Activated T-cell treated with anti-CD3 and anti-CD28 coated beads, Interleukin-2, amount 50 U/mL, for 48 hours (primary cell): Measurements from ENCODE around the gene FBXL15.
"Not testable (repeated sequence)": the region's sequence is repeated elsewhere in the genome, so short reads cannot be mapped to it uniquely, and the experiment has no call there.

Source experiments
- DNase-seq, 2 experiments: peaks; one replicate each; pipeline ENCODE4 v3.0.0-alpha.2; 2020

Gene FBXL15

DNA sequence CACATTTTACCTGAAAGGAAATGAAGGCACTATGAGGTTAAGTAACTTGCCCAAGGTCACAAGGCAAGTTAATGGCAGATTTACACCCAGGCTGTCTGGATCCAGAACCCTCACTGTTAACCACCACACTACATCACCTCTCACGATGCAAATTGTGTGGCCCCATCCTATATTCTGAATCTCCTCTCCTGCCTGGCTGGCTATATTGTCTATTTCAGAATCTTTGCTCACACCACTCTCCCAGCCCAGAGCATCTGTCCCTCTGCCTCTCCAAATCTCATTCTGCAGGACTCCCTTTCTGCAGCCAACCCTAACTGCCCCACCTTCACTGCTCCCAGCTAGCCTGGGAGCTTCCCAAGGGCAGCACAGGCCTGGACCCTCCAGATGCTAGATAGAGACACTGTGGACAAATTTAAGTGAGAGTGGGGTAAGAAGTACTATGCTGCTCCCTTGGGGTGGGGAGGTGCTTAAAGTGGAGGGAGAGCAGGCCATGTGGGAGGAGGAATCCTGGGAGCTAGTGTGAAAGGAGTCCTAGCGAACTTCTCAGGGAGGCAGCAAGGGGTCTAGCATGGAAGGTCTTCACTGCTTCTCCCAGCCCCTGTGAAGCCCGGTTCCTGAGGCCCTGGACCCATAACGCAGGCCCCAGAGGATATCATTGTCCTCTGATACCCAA lies 11.0 kb downstream of the FBXL15 start:
- no peak for DNase-seq

DNA sequence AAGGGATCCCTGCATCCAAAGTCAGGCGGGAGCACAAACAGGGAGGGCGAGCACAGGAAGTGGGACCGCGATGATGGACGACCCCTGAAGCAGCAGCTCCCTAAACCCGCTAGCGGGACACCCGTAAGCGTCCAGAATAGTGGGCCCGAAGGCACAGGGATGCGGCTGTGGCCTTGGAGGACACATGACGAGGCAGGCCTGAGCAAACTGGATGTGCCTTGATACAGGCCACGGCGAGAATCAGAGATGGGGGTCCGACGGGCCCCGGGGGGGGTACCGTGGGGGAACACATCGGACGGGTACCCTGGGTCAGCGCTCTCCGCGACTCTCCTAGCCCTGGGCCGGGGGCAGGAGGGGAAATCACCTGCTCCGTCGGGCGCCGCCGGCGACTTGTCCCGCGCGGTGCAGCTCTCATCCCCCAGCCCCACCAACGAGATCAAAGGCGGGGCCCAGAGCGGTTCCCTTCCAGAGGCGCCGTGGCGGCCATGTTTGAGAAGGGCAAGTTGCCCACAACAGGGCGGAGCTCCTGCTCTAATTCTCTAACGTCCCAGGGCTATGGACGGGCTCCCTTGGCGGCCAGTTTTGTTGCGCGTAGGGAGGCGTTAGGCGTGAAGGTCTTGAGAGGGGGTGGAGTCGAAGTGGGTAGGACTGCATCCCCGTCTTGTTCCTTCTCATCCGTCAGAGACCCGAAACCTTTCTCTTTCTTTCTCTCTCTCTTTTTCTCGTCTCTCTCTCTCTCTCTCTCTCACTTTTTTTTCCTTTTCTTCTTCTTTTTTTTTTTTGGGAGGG lies 11.7 kb downstream of the FBXL15 start, which contains the start of gene CUEDC2:
CUEDC2 (minus strand) TSS at position 413 of the 789 bp plus-strand sequence. CDS start 7,386 bp downstream, outside the sequence.
- DNase-seq: peak; percentile 100

DNA sequence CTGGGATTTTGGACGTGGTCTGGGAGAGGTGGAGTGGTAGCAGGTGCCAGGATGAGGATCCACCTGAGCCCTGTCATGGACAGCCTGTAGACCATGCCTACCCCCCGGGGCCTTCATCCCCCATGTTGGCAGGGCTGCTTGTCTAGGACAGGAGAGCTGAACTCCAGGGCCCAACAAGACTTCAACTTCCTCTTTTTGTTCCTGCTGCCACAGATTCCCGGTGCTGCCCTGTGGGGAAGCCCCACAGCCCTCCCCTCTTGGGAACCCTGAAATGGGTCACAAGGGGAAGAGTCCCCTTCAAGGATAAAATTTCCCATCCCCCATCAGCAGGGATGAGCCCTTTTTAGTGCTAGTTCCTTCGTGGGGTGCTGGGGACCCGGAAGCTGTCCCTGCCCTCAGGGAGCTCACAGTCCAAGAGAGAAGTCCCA lies 13.0 kb downstream of the FBXL15 start:
- DNase-seq: peak in 1 of 2 experiments; percentile 48

DNA sequence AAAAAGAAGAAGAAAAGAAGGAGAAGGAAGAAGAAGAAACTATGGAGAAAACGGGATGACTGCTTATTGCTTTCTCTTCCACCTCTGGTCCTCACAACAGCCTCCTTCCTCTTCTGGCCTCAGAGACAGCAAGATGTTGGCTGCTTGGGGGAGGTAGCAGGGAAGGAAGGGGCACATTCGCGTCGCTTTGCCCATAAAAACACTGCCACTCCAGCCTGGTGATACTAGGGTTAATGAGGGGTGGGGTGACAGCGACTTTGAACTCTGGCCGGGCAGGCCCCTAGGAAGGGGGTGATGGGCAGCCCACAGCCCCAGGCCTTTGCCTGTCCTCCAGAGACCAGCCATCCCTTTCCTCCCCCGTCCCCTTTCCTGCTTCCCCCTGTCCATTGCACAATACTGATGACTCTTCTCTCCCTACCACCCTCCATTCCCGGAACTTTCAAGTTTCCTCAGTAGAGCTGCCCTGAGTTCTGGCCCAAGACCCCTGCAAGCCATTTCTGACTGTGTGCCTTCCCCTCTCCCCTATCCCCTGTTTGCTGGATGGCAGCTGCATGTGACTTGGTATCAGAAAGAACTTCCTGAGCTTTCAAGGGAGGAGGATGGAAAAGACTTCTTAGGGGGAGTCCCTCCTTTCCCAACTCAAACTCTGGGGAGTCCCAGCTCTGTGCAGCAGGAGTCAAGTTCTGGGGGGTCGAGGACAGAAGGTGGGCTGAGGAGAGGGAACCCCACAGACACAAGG lies 13.9 kb downstream of the FBXL15 start:
- DNase-seq: peak in 1 of 2 experiments; percentile 33

DNA sequence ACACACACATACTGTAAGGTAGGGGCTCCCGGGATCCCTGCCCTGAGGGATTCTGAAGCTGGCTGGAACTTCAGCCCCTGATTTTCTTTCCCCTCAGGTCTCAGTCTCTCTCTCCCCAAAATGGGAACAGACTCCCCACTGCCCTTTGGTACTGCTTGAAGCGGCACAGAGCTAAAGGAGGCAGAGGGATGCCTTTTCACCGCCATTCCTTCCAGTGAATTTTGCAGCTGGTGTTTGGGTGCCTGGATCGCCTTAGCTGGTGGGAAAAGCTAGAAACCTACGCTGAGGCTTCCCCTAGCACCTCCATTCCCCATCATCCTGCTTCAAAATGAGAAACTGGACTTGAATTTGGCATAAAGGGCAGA lies 14.5 kb downstream of the FBXL15 start:
- peak in 1 of 2 experiments; percentile 43 for DNase-seq

DNA sequence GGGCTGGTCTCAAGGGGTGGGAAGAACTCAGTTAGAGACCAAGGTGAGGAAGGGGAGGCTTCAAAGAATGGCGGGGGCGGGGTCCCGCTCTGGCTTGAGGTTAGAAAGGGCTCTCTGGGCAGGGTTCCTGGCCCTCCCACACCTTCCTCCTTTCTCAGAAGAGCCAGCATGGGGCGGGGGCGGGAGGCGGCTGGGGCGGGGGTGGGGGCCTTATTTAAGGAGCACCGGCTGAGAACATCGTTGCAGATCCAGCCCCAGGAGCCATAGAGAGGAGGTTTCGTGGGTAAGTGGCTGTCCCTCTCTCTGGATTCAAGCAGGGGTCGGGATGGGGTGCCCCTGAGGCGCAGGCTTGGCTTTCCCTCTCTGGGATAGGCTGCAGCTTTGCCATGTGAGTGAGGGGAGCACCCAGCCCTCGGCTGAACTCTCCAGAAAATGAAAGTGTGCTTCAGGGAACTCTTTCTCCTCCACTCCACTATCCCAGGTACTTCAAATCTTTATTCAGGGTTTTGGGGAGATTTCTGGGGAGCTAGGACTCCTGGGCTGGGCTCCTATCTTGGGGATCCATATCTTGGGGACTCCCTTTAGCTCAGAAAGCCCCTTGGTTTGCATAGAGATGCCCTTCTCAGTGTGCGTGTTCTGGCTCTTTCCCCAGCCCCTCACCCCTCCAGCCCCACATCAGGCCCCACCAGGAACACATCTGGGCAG lies 15.0 kb downstream of the FBXL15 start:
- peak; percentile 70 to 73 for DNase-seq

DNA sequence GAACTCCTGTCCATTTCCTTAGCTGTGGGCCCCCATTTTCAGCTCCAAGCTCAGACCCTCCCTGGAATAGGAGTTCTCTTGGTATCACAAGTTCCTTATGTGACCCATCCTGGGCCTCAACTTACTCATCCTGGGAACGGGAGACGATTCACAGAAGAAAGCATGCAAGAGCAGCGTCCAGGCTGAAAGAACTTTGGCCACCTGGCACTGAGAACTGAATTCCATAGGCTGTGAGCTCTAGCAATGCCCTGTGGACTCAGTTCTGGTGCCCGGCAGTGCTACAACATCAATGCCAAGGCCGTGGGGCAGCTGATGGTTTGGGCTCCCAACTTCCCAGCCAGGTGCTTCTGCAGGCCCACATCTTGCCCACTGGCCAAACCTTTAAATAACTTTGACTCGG lies 15.7 kb downstream of the FBXL15 start:
- DNase-seq: no peak

DNA sequence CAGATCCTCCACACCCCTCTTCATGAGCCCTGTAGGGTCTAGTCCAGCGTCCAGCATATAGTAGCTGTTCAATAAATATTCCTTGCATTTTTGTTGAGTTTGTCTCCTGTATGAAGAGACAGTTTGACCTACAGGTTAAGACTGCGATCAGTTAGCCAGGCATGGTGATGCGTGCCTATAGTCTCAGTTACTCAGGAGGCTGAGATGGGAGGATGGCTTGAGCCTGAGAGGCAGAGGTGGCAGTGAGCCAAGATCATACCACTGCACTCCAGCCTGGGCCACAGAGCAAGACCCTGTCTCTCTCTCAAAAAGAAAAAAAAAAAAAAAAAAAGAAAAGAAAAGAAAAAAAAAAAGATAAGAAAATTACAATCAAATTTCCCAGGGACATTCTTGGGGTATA lies 16.9 kb downstream of the FBXL15 start:
- no peak for DNase-seq

DNA sequence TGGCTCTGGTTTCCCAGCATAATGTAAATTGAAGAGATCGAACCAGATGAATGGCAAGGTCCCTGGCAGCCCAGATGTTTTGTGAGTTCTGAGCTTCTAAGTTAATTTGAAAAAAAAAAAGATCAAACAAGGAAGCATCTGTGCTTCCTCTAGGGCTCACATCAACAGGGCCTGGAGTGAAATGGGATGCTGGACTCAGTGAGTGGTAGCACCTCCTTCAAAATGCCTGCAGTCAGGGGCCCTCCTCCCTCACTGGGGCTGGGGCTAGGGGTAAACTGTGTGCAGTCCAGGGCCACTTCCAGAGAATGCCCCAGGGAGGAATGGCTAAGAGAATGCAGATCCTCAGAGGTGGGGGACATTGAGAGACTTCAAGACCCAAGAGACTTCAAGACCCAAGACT lies 17.7 kb downstream of the FBXL15 start:
- no peak for DNase-seq

DNA sequence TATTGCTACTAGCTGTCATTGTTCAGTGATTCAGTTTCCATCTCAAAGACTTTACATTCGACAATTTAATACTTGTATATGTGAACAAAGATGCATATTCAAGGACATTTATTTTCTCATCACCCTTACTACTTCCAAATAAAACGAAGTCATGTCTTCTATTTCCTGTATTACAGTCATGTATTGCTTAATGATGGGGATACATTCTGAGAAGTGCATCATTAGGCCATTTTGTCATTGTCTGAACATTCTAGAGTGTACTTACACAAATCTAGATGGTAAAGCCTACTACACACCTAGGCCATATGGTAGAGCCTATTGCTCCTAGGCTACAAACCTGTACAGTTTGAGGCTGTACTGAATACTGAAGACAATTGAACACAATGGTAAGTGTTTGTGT lies 24.2 kb downstream of the FBXL15 start:
- DNase-seq: no peak

DNA sequence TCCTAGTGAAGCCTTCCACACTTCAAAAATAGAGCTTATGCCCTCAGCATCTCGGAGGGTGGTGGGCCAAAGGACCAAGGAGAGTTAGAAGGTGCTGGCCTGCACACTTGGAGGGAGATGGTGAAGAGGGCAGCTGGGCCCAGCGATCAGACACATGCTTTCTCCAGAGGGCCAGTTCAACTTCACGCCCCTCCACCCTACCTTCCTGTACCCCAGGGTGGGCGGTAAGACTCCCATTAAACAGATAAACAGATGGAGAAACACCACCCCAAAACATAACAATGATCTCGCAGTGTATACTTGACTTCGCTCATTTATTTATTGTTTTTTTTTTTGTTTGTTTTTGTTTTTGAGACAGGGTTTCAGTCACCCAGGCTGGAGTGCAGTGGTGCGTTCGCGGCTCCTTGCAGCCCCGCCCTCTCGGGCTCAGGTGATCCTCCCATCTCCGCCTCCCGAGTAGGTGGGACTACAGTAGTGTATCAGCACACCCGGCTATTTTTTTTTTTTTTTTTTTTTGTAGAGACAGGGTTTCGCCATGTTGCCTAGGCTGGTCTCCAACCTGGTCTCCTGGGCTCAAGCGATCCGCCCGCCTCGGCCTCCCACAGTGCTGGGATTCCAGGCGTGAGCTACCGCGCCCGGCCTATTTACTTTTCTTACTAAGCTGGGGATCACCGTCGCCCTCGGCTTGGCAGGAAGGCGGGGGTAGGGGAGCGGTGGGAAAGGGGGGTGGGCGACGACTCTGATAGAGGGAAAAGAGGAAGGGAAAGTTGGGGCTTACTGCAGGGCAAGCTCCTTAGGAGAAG lies 28.9 kb downstream of the FBXL15 start:
- DNase-seq: peak; percentile 87 to 90

DNA sequence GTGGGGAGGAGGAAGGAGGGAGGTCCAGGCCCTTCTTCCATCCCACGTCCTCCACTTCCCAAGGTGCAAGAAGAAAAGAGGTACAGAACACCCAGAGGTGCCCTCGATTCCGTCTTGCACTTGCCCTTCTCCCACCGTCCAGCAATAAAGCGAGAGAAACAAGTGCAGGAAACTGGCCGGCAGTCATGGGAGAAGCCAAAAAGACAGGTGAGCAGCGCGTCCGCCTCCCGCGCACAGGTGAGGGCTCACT lies 29.4 kb downstream of the FBXL15 start:
- no peak for DNase-seq

DNA sequence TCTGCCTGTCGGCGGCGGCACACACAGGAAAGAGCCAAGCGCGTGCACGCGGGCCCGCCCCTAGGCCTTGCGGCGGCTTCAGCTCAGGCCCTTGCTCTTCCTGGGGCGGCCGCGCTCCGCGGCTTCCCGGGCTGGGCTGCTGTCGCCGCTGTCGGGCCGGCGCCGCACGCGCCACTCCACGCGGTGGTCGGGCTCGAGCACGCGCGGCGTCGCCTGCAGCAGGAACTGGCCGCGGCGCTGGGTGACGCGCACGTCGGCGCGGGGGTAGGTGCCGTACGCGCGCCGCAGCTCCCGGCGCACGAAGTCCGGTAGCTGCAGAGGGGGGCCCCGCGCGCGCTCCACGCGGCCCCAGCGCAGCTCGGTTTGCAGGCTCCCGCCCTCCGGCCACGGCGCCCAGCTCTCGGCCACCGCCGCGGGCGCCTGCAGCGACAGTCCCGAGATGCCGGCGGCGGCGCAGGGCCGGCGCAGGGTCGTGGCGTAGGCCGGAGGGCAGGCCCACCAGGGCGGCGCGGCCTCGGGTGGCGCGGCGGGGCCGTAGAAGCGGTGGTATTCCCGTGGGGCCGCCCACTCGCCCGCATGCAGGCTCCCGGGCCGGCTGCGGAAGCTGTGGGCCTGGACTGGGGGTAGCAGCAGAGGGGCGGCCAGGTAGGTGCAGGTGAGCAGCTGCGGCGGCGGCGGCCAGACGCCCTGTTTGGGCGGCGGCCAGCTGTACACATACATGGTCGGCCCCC lies 29.9 kb downstream of the FBXL15 start:
- DNase-seq: peak; percentile 85 to 90

DNA sequence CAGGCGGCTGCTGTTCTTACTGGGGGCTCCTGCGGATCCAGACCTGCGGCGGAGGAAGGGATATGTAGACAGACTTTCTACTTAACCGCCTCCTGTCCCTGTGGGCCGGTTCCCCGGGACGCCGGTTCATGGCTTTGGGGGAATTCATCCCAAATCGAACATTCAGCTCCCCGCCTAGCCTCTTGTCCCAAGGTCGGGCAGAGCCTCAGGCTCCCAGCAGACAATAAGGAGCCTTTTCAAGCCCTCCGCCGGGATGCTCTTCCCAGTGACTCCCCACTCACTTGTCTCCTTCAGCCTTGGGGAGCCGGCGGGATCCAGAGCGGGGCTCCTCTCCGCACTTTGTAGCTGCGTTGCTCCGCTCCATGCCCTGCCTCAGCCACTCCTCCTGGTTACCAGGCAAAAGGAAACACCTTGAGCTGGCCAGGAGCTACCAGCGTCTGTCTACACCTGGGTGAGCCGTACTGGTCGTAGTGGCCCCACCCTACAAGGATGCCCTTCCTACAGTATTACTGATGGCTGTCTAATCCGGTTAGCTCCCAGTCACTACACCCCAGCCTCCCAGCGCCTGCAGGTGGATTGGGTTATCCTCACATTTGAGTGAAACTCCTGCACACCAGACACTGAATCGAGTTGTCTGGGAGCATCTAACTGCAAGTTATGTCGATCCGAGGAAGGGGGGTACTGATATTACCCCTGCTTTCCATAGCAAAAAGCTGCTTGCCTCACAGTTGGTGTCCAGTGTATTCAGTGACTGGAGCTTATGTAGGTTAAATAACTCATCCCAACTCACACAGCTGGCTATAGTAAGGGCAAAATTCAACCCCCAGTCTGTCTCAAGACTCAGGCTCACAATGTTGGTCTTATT lies 30.7 kb downstream of the FBXL15 start, which contains the start of gene C10orf95:
C10orf95 (minus strand) TSS at position 439 of the 865 bp plus-strand sequence. CDS start 450 bp downstream, outside the sequence.
- DNase-seq: peak; percentile 46 to 54

DNA sequence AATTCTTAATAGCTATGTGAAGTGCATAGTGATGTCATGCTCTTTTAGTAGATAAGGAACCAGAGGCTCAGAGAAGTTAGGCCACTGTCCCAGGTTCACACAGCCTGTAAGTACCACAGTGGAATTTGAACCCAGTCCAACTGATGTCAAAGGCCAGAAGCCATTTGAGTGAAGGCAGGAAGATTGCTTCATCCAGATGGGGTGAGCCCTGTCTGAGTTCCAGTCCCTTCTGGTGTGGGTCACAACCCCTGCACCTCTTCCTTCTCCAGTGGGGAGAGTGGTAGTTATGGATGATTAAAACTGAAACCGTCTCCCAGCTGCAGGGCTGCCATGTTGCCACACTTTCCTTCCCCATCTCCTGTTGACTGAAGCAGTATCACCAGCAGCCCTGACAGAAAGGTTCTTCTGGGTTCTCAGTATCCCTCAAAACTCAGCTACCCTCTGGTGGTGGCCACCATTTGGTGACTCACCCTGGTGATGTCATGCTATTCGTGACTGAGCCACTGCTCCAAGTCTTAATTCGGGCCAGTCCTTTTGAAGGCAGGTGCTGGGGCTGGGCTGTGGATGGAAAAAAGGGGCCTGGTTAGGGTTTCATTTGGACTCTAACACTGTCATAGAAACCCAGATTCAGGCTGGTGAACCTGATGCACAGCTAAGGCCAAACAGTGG lies 32.2 kb downstream of the FBXL15 start:
- peak; percentile 82 to 85 for DNase-seq

DNA sequence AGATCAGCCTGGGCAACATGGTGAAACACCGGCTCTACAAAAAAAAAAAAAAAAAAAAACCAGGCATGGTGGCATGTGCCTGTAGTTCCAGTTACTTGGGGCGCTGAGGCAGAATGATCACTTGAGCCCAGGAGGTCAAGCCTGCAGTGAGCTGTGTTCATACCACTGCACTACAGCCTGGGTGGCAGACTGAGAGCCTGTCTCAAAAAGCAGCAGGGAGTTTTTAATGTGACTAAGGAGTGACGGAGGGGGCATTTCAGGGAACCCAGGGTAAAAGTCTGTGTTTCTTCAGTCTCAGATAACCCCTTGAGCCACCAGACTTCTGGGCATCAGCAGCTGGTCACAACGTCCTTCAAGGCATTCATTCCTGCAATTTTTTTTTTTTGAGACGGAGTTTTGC lies 32.9 kb downstream of the FBXL15 start:
- DNase-seq: no peak

DNA sequence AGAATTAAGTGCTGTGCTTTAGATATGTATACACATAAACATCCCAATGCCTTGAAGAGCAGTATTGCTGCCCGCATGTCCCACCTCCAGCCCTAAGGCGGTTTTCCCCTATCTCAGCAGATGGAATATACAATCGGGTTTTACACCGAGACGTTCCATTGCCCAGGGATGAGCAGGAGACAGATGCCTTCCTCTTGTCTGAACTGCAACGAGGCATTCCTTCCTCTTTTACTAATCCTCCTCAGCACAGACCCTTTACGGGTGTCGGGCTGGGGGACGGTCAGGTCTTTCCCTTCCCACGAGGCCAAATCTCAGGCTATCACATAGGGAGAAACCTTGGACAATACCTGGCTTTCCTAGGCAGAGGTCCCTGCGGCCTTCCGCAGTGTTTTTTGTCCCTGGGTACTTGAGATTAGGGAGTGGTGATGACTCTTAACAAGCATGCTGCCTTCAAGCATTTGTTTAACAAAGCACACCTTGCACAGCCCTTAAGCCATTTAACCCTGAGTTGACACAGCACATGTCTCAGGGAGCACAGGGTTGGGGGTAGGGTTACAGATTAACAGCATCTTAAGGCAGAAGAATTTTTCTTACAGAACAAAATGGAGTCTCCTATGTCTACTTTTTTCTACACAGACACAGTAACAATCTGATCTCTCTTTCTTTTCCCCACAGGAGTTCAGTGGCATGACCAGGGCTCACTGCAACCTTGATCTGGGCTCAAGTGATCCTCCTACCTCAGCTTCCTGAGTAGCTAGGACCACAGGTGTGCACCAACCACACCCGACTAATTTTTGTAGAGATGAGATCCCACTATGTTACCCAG lies 34.2 kb downstream of the FBXL15 start:
- DNase-seq: not testable (repeated sequence)

DNA sequence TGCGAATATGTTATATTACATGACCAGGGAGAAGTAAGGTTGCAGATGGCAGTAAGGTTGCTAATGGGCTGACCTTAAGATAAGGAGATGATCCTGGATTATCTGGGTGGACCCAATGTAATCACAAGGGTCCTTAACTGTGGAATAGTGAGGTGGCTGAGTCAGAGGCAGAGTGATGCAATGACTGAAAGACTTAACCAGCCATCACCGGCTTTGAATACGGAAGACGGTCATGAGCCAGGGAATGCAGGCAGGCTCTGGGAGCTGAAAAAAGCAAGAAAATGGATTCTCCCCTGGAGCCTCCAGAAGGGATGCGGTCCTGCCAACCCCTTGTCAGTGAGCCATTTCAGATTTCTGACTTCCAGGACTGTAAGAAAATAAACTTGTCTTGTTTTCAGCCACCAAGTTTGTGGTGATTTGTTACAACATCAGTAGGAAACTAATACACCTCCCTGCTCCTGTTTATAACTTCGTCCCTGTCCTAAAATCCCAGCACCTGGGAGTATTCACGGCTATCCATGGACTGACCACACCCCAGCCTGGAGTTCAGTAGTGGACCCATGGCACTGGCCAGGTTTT lies 35.3 kb downstream of the FBXL15 start:
- DNase-seq: no peak
